IPS-NIHi11 (cell line): ENCODE results near the gene ZNF283.
"Not testable (repeated sequence)": the region's sequence is repeated elsewhere in the genome, so short reads cannot be mapped to it uniquely, and the experiment has no call there.

Experiments used
- DNase-seq: peaks from one replicate; pipeline ENCODE4 v3.0.0; 2012; ENCODE audit warnings: mixed read lengths, low spot score

Gene ZNF283

DNA sequence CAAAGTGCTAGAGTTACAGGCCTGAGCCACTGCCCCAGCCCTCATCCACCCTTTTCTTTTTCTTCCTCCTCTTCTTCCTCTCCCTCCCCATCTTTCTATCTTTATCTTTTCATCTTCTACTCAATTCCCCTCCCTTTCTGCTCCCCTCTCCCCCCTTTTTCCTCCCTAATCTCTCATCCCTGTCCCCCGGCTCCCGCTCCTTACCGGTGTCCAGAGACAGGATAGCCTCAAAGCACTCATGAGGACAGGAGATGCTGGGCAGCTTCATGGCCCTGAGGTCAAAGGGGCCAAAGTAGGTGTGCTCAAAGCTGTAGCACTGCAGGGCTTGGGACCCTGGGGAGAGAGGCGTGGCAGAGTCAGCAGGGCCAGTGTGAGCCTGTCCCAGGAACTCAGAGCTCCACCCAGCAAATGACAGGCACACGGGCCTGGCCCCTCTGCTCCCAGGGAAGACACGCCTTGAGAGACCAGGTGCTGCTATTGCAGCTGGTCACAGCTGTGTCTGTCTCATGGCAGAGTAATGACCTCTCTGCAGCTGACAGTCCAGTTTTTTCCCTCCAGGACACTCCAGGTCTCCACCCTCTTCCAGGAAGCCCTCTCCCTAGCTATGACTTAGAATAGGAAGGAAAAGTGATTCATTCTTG lies 27.5 kb upstream of the ZNF283 start:
- DNase-seq: no peak

DNA sequence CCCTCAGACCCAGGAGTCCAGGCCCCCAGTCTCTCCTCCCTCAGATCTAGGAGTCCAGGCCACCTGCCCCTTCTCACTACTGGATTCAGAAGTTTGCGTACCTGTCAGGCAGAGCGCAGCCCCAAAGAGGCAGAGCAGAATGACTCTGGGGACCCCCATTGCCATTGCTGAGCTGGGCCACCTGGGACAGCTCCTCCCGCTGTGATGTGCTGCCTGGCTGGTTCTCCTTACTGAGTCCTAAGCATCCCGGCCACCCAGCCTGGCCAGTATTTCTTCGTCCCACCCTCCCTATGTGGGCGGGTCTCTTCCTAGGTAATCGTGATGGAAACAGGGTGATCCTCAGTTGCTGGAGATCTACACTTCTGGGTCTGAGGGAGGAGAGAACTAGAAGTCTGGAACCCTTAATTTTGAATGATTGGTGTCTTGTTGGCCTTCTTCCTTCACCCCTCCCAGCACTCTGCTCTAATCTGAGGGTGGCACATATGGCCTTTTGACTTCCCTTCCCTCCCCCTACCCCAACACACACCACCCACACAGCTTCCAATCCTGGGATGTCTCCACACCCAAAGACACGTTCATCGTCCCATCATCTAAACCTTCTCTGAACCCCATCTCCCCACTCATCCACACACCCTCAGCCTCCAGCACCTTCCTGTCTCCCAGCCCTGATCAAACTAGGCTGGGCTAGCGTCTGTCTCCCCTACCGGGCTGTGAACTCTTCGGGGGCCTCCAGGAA lies 24.7 kb upstream of the ZNF283 start, which contains the start of gene LYPD5:
Gene LYPD5 (minus strand): TSS at position 232 of the 736 bp plus-strand sequence. CDS start 67 bp downstream, at position 165.
- no peak for DNase-seq

DNA sequence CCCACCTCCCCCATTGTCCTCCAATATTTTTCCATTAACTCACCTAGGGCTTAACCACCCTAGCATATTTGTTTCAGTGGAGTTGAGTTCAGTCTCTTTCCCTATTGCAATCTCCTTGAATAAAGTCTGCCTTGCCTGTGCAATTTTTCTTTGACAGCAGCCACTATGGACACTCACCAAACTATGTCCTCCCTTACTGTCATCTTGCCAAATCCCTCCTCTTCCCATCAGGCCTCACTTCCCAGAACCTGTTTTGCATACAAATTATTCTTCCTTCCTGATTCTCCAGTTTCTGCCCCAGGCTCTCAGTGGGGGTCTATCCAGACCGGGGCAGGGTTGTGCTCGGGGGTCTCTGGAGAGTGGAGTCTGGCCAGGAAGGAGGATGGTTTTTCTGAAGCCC lies 22.7 kb upstream of the ZNF283 start:
- no peak for DNase-seq

DNA sequence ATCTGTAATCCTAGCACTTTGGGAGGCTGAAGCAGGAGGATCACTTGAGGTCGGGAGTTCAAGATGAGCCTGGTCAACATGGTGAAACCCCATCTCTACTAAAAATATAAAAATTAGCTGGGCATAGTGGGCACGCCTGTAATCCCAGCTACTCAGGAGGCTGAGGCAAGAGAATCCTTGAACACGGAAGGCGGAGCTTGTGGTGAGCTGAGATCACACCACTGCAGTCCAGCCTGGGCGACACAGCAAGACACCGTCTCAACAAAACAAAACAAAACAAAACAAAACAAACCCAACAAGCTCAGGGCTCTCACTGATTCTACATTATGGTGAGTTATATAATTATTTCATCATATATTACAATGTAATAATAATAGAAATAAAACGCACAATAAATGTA lies 20.7 kb upstream of the ZNF283 start:
- DNase-seq: not testable (repeated sequence)

DNA sequence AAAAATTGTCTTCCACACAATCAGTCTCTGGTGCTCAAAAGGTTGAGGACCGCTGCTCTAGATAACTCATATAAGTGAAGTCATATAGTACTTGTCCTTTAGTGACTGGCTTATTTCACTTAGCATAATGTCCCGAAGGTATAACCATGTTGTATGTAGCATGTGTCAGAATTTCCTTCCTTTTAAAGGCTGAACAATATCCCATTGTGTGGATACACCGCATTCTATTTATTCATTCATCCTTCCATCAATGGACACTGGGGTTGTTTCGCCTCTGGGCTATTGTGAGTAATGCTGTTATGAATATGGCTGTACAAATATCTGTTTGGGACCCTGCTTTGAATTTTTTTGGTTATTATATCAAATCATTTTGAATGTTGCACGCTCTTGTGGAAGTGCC lies 20.3 kb upstream of the ZNF283 start:
- no peak for DNase-seq

DNA sequence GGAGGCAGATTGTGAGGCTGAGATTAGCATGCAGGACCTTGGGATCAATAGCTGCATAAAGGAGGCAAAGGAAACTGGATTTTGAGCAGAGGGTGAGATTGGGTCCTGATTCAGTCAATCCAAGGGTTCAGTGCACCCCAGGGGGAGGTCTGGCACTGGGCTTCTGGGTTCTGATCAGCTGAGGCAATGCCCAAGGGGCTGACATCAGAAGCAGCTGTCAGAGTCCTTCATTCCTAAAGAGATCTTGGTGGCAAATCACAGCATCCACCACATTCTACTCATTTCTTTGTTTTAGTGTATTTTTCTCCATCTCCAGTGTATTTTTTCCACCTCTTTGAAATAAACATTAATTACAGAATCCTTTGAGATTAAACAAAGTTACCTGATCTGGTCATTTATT lies 19.5 kb upstream of the ZNF283 start:
- DNase-seq: no peak

DNA sequence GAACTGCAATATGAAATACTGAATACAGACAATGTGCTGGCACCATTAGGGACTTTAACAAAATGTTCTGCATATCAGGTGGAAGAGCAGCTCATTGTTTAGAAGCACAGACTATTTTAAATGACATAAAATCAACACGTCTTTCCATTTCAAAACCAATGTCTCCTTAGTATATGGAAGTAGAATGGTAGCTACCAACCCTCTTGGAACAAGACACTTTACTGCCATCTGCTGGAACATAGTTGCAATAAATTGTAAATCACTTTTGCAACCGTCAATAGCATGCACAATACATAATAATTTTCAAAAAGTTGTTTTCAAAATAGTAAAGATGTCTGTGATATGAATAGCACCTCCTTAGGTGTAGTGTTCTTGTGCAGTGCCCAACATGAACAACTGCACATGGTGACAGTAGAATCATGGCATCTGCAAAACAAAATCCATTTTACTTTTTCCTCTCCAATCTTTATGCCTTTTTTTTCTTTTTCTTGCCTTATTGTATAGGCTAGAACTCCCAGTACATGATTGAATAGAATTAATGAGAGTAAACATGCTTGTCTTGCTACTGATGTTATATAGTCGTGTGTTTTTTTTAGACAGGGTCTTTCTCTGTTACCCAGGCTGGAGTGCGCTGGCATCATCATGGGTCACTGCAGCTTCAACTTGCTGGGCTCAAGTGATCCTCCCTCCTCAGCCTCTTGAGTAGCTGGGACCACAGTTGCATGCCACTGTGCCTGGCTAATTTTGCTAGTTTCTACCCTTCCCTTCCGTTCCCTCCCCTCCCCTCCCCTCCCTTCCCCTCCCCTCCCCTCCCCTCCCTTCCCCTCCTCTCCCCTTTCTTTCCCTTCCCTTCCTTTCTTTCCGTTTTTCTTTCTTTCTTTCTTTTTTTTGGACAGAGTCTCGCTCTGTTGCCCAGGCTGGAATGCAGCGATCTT lies 17.1 kb upstream of the ZNF283 start:
- peak; percentile 41 for DNase-seq

DNA sequence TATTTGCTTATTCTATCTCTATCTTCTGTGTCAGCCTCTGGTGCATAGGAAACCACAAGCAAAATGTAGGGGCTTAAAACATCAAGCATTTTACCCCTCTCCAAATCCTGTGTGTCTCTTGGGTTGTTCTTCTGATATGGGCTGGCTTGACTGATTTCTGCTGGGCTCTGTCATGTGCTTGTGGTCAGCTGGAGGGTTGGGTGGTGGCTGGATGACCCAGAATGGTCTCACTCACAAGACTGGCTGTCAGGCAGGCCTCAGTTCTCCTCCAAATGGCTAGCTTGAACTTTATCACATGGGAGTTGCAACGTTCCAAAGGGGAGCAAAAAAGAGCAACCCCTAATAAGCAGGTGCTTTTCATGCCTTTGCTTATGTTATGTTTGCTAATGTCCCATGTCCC lies 15.3 kb upstream of the ZNF283 start:
- DNase-seq: no peak

DNA sequence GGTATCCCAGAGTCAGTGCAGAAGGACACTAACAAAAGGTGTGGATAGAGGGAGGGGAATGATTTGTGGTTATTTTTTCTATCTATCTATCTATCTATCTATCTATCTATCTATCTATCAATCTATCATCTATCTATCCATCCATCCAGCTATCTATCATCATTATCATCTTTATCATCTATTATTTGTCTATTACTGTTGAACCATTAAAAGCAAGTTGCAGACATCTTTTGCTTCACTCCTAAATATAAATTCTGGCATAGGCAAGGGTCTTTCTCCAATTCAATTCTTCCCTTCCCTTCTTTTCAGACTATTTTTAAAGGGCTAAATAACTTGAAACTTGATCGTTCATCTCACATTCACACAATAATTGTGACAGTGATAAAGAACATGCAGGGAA lies 14.9 kb upstream of the ZNF283 start:
- DNase-seq: no peak

DNA sequence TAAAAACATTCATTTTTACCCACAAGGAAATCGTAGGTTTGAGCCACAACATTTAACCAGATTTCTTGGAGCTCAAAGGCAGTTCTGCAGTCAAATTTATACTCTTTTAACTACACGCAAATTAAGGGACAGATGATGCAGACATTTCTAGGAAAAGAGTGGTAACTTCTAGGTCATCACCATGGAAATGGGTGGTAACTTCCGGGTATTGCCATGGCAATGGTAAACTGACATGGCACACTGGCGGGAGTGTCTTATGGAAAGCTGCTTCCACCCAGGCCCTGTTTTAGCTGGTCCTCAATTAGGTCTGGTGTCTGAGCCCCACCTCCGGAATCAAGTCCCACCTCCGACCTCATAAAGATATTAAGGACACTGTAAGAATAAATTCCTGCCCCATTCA lies 14.4 kb upstream of the ZNF283 start:
- no peak for DNase-seq

DNA sequence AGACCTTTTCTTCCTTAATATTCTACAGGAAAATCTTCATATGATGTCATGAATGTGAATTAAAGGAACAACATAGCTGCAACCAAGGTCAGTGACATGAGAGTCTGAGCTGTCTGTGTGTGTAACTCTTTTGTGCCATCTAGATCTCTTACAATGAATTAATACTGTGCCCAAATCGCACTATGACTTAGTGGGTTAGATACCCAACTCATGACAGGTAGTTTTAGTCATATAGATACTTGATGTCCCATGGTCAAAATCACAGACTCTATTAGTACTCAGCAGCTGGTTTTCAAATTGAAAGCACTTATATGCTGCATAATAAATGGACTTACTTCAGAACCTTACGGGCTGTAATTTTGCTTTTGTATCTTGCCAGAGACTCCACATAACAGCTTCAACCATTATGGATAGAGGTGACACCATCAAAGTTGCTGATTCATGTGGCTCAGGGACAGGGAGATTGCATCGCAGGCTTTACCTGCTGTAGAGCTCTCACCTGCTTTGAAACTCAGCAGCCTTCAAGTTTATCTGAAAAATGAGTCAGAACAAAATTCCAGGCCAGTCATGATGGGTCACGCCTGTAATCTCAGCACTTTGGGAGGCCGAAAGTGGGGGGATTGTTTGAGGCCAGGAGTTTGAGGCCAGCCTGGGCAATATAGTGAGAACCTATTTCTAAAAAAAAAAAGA lies 12.3 kb upstream of the ZNF283 start:
- no peak for DNase-seq

DNA sequence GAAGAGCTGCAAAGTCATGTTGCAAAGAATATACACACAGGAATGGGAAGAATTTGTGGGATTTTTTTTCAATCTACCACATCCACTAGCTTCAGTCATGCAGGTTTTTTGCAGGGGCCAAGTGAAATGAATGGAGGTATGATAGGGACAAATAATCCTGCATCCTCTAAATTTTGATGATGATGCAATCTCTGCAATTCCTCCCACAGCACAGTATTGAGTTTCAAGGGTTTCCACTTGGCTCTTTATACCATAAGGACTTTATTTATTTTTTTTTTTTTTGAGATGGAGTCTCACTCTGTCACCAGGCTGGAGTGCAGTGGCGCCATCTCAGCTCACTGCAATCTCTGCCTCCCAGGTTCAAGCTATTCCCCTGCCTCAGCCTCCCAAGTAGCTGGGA lies 9.7 kb upstream of the ZNF283 start:
- not testable (repeated sequence) for DNase-seq

DNA sequence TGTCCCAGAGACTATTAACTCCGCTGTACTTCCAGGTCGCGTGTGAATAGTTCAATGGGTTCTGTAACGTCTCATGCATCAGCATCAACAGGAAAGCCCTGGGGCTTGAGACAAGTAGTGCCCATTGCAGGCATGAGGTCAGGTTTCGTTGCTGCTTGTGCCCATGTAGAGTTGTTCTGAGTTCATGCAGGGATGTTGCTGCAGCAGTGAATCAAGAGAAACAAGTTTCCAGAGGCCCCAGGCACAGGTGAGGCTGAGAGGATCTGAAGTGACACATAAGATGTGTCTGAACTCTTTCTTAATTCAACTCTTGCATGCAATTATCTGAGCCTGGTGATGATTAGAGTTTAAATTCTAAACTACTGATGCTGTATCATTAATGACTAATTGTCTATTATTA lies 8.6 kb upstream of the ZNF283 start:
- DNase-seq: no peak

DNA sequence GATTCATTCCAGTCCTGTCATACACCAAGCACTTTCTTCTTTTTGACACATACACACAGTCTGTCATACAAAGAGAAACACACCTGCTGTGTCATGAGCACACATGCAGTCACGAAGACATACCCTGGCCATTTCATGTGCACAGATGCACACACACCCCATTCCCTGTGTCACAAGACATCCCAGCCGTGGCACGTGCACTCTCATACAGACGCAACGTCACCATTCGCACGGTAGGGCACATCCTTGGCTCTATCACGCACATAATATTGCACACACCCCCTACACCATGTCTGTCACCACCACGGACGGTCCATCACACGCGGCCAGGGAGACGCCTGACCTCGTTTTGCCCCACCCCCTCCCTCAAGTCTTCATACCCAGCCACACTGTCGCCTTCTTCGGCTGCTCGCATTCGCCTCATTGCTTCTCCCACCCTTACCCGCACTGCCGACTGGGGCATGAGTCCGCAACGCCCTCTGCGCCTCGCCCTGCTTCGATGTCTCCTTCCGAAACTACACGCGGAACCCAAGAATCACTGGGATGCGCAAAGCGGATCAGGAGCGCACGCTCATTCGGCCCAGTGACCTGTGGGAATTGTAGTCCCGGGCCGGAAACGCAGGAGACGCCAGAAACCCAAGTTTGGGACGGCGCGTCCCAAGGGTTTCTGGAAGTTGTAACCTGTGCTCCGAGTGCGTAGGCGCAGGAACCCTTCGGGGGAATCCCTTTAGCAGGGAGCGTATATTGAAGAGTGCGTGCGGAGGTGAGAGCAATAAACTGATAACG lies 6.8 kb upstream of the ZNF283 start:
- DNase-seq: no peak

DNA sequence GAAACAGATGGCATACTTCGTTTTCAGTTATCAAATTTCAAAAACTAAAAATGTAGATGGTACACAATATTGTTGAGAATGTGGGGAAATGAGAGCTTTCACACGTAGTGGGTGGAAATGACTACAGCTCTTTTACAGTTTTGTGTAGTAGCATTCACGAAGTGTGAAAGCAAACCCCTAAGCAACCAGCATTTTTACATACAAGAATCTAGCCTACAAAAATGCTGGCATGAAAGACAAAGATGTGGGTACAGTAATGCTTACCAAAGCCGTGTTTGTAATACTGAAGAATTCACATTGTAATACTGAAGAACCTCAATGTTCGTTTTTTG lies 6.3 kb upstream of the ZNF283 start:
- DNase-seq: no peak

DNA sequence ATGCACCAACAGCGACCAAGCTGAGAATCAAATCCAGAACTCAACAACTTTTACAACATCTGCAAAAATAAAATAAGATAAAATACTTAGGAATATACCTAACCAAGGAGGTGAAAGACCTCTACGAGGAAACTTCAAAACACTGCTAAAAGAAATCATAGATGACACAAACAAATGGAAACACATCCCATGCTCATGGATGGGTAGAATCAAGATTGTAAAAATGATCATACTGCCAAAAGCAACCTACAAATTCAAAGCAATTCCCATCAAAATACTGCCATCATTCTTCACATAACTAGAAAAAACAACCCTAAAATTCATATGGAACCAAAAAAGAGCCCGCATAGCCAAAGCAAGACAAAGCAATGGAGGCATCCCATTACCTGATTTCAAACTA lies 3.3 kb upstream of the ZNF283 start:
- not testable (repeated sequence) for DNase-seq

DNA sequence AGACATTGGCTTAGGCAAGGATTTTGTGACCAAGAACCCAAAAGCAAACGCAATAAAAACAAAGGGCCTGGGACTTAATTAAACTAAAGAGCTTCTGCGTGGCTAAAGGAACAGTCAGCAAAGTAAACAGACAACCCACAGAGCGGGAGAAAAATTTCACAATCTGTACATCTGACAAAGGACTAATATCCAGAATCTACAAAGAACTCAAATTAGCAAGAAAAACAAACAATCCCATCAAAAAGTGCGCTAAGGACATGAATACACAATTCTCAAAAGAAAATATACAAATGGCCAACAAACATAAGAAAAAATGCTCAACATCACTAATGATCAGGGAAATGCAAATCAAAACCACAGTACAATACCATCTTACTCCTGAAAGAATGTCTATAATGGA lies 2.5 kb upstream of the ZNF283 start:
- not testable (repeated sequence) for DNase-seq

DNA sequence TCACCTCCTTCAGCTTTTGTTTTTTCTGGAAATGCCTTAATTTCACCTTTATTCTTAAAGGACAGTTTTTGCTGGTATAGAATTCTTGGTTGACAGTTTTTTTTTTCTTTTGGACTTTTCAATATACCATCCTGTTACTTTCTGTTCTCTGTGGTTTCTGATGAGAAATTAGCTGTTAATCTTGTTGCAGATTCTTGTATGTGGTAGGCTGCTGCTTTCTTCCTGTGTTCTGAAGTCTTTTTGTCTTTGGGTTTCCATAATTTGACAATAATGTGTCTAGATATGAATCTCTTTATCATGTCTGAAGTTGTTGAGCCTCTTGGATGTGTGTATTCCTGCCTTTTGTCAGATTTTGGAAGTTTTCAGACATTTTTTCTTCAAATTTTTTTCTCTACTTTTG lies 12.0 kb downstream of the ZNF283 start:
- no peak for DNase-seq

DNA sequence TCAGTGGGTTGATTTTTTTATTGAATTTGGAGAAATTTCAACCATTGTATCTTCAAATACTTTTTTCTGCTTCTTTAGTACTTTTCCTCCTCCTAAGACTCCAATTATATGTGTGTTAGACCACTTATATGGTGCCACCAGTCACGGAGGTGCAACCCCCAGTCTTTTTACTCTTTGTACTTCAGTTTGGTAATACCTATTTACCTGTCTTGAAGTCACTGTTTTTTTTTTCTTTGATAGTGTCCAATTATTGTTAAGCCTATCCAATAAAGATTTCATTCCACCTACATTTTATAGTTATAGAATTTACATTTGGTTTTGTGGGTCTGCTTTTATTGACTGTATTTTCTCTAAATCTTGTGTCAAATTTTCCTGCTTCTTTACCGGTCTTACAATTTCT lies 14.9 kb downstream of the ZNF283 start:
- no peak for DNase-seq

DNA sequence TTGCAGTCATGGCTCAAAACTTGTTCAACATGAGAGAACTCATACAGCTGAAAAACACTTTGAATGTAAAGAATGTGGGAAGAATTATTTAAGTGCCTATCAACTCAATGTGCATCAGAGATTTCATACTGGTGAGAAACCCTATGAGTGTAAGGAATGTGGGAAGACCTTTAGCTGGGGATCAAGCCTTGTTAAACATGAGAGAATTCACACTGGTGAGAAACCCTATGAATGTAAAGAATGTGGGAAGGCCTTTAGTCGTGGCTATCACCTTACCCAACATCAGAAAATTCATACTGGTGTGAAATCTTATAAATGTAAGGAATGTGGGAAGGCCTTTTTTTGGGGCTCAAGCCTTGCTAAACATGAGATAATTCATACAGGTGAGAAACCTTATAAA lies 20.1 kb downstream of the ZNF283 start:
- no peak for DNase-seq

DNA sequence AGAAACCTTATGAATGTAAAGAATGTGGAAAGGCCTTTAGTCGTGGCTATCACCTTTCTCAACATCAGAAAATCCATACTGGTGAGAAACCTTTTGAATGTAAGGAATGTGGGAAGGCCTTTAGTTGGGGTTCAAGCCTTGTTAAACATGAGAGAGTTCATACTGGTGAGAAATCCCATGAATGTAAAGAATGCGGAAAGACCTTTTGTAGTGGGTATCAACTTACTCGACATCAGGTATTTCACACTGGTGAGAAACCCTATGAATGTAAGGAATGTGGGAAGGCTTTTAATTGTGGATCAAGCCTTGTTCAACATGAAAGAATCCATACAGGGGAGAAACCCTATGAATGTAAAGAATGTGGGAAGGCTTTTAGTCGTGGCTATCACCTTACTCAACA lies 20.8 kb downstream of the ZNF283 start:
- DNase-seq: no peak

DNA sequence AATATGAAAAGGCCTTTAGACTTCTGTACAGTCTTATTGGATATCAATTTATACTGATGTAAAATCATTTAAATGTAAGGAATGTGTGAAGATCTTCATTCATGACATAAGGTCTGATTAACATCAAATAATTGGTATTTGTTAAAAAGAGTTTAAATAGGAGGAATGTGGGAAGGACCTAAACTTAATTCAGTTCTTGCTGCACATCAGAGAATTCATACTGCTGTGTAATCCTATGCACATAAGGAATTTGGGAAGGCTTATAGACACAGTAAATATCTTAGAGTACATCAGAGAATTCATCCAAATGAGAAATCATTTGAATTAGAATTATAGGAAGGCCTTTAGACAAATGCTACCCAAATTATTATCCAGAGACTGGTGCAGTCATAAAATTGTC lies 21.7 kb downstream of the ZNF283 start:
- no peak for DNase-seq
